Spleen (tissue), 13 donors: ENCODE results near the gene SEC11A. TPM values are rescaled to one million over a fixed set of nuclear protein-coding genes. Genes with fewer than 3 reads are reported as not detected.
A peak's percentile ranks its signal among the peaks of the same experiment; 100 is the strongest.

ENCODE experiments used
- DNase-seq: peaks from one replicate; pipeline ENCODE4 v3.0.0-alpha.2; 2020
- H3K27ac ChIP-seq, 8 donors: fragments of 200-600 bp; sonication (generic) in 7 of 8; 1 replicate in 4 of 8; 2 replicates in 4 of 8; pipeline versions ENCODE4 v1.5.0 to v1.8.0; 2016 to 2021; ENCODE audit warnings: inconsistent platforms in 4 of 8, mild to moderate bottlenecking in 4 of 8, moderate library complexity in 1 of 8
- H3K27me3 ChIP-seq, 7 donors: fragments of 200-600 bp; sonication (generic) in 6 of 7; replicated peaks in 1 of 7; 1 replicate in 4 of 7; 2 replicates in 3 of 7; pipeline versions ENCODE4 v1.5.0 to v1.8.0; 2016 to 2021; ENCODE audit warnings: inconsistent platforms in 3 of 7, mild to moderate bottlenecking in 1 of 7
- H3K36me3 ChIP-seq, 6 donors: fragments of 200-600 bp; sonication (generic) in 5 of 6; 1 replicate in 4 of 6; 2 replicates in 2 of 6; pipeline versions ENCODE4 v1.5.0 to v1.8.0; 2016 to 2021; ENCODE audit warnings: inconsistent platforms in 2 of 6
- H3K4me1 ChIP-seq, 6 donors: fragments of 200-600 bp; sonication (generic) in 5 of 6; 1 replicate in 3 of 6; 2 replicates in 3 of 6; pipeline versions ENCODE4 v1.5.0 to v1.8.0; 2016 to 2021; ENCODE audit warnings: inconsistent platforms in 3 of 6
- H3K4me3 ChIP-seq, 8 donors: fragments of 200-600 bp; sonication (generic) in 7 of 8; 1 replicate in 4 of 8; 2 replicates in 4 of 8; pipeline versions ENCODE4 v1.5.0 to v1.8.0; 2016 to 2021; ENCODE audit warnings: inconsistent platforms in 4 of 8, mild to moderate bottlenecking in 4 of 8, moderate library complexity in 2 of 8
- H3K9me3 ChIP-seq, 8 donors: fragments of 200-600 bp; sonication (generic) in 7 of 8; 1 replicate in 4 of 8; 2 replicates in 4 of 8; pipeline versions ENCODE4 v1.5.0 to v1.8.0; 2016 to 2021; ENCODE audit warnings: inconsistent platforms in 4 of 8
- POLR2A ChIP-seq, 3 donors: fragments of 450-650 bp; IDR thresholded peaks; one replicate each; pipeline ENCODE4 v1.5.1; 2017; ENCODE audit warnings: antibody characterized with exemption in 3 of 3, mild to moderate bottlenecking in 1 of 3
- POLR2AphosphoS5 ChIP-seq, 3 donors: sonication (generic); formaldehyde crosslinking; IDR thresholded peaks; one replicate each; pipeline ENCODE4 v1.5.1; 2017; ENCODE audit warnings: antibody characterized with exemption in 3 of 3
- WGBS, 5 donors: extraction: QIAGEN DNeasy Blood & Tissue Kit in 3 of 5; methylation state at CpG; one replicate each; pipeline versions ENCODE4 v1.1.5 to v1.1.7; 2013 to 2018; 5-methylcytosine and 5-hydroxymethylcytosine counted together
- intact Hi-C: fragments of 100-400 bp; cut with DNase I; formaldehyde crosslinking; loops from one replicate; pipeline ENCODE4 v1.15.0; 2023; ENCODE audit warnings: low total_unique reads
- long read RNA-seq, 2 donors: transcript quantifications; one replicate each; lab custom pipeline, GENCODE V29; 2026
- polyA plus RNA-seq, 3 donors: library from polyadenylated mRNA; stranded (reverse); fragments of 200-250 nt; gene quantifications; one replicate each; pipeline ENCODE4 v1.2.1, GENCODE V29; 2013
- total RNA-seq, 7 donors: library from RNA; depleted of rRNA in 3 of 7; stranded (reverse); fragments of >200 nt in 3 of 7; fragmentation: NEBNext Ultra II Directional in 4 of 7; extraction: Animal tissue kit (Norgen Biotek cat#: 25700) in 4 of 7; gene quantifications; one replicate each; pipeline versions ENCODE4 v1.1.0 to v1.2.1, GENCODE V29; 2016 to 2021
- TF ChIP-seq, protein P1 (sequence below), 11 experiments: fragments of 200-600 bp in 7 of 11; fragments of 450-650 bp in 4 of 11; sonication (generic) in 4 of 11; IDR thresholded peaks in 8 of 11; conservative IDR thresholded peaks in 3 of 11; 1 replicate in 7 of 11; 2 replicates in 4 of 11; pipeline versions ENCODE4 v1.4.0 to v1.8.0; 2016 to 2021; ENCODE audit warnings: antibody characterized with exemption in 11 of 11, inconsistent platforms in 4 of 11, mild to moderate bottlenecking in 1 of 11
- donor health status: healthy with polysubstance abuse.
- donor health status: DM: no; HTN: no; CAD: no; lungs with moderate emphysema.
- donor health status: DM: no; HTN: no; CAD: no.
- donor health status: Bipolar disorder and iron deficiency.
- donor health status: healthy.
- donor health status: DM: no; HTN: no; CAD: no.
- donor health status: DM: yes; HTN: yes; CAD: no.

SEC11A gene
- total RNA-seq (100 to 1,000 TPM in 3 of 7 donors, 10 to 100 TPM in 4; 89.8 to 139 (median 96.9) TPM), polyA plus RNA-seq (100 to 1,000 TPM in 2 of 3 donors, 10 to 100 TPM in 1; 86.5 to 114 (median 101) TPM)
- long read RNA-seq, donor 1, transcript SEC11A-207 (1 exons, 2,204 nt) = major isoform, 99 of 188 reads
- long read RNA-seq, donor 1, transcript SEC11A-201 (6 exons, 1,656 nt) = minor isoform, 72 of 188 reads
- long read RNA-seq, donor 1, transcript SEC11A-206 (2 exons, 3,626 nt) = minor isoform, 7 of 188 reads
- long read RNA-seq, donor 1, partial matches to known transcripts = 5 of 188 reads
- long read RNA-seq, donor 1, other reads (novel, unspliced or antisense) = 0 of 188 reads
- long read RNA-seq, donor 2, transcript SEC11A-207 (1 exons, 2,204 nt) = major isoform, 109 of 187 reads
- long read RNA-seq, donor 2, transcript SEC11A-201 (6 exons, 1,656 nt) = minor isoform, 62 of 187 reads
- long read RNA-seq, donor 2, partial matches to known transcripts = 5 of 187 reads
- long read RNA-seq, donor 2, other reads (novel, unspliced or antisense) = 0 of 187 reads

DNA sequence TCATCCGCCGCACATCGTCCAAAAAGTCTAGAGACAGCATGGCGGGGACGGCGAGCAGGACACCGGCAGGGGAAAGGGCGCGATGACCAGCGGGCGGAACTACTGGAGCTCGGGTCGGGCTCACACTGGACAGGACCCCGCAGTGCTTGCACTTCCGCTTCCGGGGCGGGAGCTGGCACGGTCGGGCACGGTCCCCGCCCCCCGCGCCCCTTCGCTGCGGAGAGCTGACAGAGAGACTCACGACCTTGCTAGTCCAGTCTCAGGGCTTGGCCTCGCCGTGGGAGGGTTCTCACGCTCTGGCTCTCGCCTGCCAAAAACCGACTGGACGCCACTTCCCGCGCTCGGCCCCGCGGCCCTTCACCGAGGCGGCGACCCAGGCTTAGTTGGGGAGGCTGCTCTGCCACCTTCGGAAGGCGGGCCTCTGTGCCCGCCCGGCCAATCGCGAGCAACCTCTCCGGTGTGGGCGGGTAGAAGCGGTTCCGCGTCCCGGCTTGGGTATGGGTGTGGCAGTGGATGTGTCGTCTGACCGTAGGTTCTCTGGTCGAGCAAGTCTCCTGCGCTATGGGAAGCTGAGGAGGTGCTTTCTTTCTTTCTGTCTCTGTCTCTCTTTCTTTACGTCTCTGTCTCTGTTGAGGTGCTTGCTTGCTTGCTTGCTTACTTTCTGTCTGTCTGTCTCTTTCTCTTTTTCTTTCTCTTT lies at the start of gene SEC11A:
SEC11A (minus strand) TSS at position 104 of the 697 bp plus-strand sequence; CDS start at position 40, 64 bp downstream.
- WGBS, 5 donors = 0 to 1% (median 0%) methylated on average over 42 to 57 of the region's 57 CpGs
- intact Hi-C loops = no loop called here
- peak within 1 kb of the TSS; percentile 82 to 97 (median 87) for H3K4me3 ChIP-seq

DNA sequence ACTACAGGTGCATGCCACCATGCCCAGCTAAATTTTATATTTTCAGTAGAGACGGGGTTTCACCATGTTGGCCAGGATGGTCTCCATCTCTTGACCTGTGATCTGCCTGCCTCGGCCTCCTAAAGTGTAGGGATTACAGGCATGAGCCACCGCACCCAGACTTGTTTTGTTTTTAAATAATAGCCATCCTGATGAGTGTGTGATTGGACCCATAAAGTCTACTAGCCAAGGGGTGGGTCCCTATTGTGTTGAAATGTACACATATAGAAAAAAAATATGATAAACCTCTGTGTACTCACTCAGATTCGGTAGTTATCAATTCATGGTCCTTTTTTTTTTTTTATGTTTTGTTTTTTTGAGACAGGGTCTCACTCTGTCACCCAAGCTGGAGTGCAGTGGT lies 49.7 kb upstream of the SEC11A start:
- Histone ChIP-seq H3K27ac (no peak overlapping the region), H3K36me3 (peaks cover 0 to 64% (median 36%) of the 10 kb centered on the region in 6 donors), H3K4me3 (no peak overlapping the region), H3K4me1 (peaks cover 24 to 66% (median 33%) of the 10 kb centered on the region in 6 donors), H3K9me3 (no peaks in the 10 kb centered on the region), H3K27me3 (no peaks in the 10 kb centered on the region)
- DNase-seq = no peak
- intact Hi-C loops = loop anchor here (10.0 kb wide), 1 partner anchor 61 kb away; no protein-coding TSS in a partner anchor
- no peak for TF ChIP-seq POLR2A (IDR thresholded peaks at IDR 0.05)
- TF ChIP-seq, protein P1, sequence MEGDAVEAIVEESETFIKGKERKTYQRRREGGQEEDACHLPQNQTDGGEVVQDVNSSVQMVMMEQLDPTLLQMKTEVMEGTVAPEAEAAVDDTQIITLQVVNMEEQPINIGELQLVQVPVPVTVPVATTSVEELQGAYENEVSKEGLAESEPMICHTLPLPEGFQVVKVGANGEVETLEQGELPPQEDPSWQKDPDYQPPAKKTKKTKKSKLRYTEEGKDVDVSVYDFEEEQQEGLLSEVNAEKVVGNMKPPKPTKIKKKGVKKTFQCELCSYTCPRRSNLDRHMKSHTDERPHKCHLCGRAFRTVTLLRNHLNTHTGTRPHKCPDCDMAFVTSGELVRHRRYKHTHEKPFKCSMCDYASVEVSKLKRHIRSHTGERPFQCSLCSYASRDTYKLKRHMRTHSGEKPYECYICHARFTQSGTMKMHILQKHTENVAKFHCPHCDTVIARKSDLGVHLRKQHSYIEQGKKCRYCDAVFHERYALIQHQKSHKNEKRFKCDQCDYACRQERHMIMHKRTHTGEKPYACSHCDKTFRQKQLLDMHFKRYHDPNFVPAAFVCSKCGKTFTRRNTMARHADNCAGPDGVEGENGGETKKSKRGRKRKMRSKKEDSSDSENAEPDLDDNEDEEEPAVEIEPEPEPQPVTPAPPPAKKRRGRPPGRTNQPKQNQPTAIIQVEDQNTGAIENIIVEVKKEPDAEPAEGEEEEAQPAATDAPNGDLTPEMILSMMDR (IDR thresholded peaks at IDR 0.05 in 8 of 11, conservative IDR thresholded peaks at IDR 0.05 in 3 of 11) = no peak
- 95 to 98% (median 96%) methylated on average over 4 of the region's 4 CpGs for WGBS, 5 donors

More for the DNA sequence above, at the start of gene SEC11A:
- DNase-seq = peak; percentile 99
- peak; percentile 56 to 86 (median 71) for TF ChIP-seq POLR2A (IDR thresholded peaks at IDR 0.05)
- peak; percentile 96 to 98 (median 97) for TF ChIP-seq POLR2AphosphoS5 (IDR thresholded peaks at IDR 0.05)
- TF ChIP-seq, protein P1 (IDR thresholded peaks at IDR 0.05 in 8 of 11, conservative IDR thresholded peaks at IDR 0.05 in 3 of 11) = peak in 4 of 11 experiments; percentile 14 to 39 (median 19)
- H3K4me1 ChIP-seq = peaks cover 21 to 75% (median 50%) of the 10 kb centered on the region in 6 donors
- H3K27ac ChIP-seq = peak within 1 kb of the TSS; percentile 94 to 99 (median 96)
- H3K27me3 ChIP-seq = no peaks in the 10 kb centered on the region
- no peaks in the 10 kb centered on the region for H3K9me3 ChIP-seq
- H3K36me3 ChIP-seq = peaks cover 0 to 11% (median under 1%) of the 10 kb centered on the region in 6 donors

DNA sequence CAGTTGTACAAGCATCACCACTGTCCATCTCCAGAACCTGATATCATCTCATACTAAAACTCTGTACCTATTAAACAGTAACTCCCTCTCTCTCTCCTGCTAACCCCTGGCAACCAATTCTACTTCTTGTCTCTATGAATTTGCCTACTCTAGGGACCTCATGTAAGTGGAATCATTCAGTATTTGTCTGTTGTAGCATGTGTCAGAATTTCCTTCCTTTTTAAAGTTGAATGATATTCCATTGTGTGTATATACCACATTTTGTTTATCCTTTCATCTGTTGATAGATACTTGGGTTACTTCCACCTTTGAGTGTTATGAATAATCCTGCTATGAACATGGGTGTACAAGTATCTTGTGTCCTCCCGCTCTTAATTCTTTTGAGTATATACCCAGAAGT lies 49.0 kb upstream of the SEC11A start:
- Histone ChIP-seq H3K4me3 (no peak overlapping the region), H3K4me1 (peaks cover 29 to 66% (median 40%) of the 10 kb centered on the region in 6 donors), H3K36me3 (peaks cover 0 to 57% (median 36%) of the 10 kb centered on the region in 6 donors), H3K27ac (no peak overlapping the region), H3K27me3 (no peaks in the 10 kb centered on the region), H3K9me3 (no peaks in the 10 kb centered on the region)
- WGBS, 5 donors = 93 to 100% (median 97%) methylated on average over 1 of the region's 1 CpG
- no peak for TF ChIP-seq POLR2A (IDR thresholded peaks at IDR 0.05)
- DNase-seq = no peak
- intact Hi-C loops = loop anchor here (10.0 kb wide), 1 partner anchor 60 kb away; no protein-coding TSS in a partner anchor

DNA sequence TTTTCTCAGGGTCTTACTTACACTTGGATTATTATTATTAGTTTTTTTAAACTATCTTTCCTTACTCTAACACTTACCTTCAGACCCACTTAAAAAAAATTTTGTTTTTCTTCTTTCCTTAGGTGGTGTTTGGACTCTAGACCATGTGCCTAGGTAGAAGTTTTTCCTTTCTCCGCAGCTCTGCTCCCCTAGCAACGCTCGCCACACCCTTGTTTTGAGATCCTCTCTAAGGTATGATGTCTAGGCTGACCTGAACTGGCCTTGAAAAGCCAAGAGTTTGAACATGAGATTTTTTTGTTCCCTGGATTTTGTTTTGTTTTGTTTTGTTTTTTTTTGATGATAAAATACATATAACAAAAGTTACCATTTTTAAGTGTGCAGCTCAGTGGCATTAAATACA lies 48.6 kb upstream of the SEC11A start:
- TF ChIP-seq POLR2A (IDR thresholded peaks at IDR 0.05) (no peak), POLR2AphosphoS5 (IDR thresholded peaks at IDR 0.05) (no peak)
- TF ChIP-seq, protein P1 (IDR thresholded peaks at IDR 0.05 in 8 of 11, conservative IDR thresholded peaks at IDR 0.05 in 3 of 11) = no peak
- no peaks in the 10 kb centered on the region for H3K27me3 ChIP-seq
- WGBS, 5 donors = 93 to 96% (median 94%) methylated on average over 3 of the region's 3 CpGs
- intact Hi-C loops = loop anchor here (10.0 kb wide), 1 partner anchor 60 kb away; no protein-coding TSS in a partner anchor
- peaks cover 0 to 53% (median 36%) of the 10 kb centered on the region in 6 donors for H3K36me3 ChIP-seq
- H3K27ac ChIP-seq = no peak overlapping the region
- peaks cover 31 to 67% (median 43%) of the 10 kb centered on the region in 6 donors for H3K4me1 ChIP-seq
- no peaks in the 10 kb centered on the region for H3K9me3 ChIP-seq
- H3K4me3 ChIP-seq = no peak overlapping the region
- no peak for DNase-seq
